CD4-positive, alpha-beta T cell treated with Interleukin-4 for 1 hour (primary cell): Measurements from ENCODE around the gene POLL.
"Not testable (repeated sequence)": the region's sequence is repeated elsewhere in the genome, so short reads cannot be mapped to it uniquely, and the experiment has no call there.

Experiments used
- DNase-seq, 2 donors: peaks; one replicate each; pipeline ENCODE4 v3.0.0-alpha.2; 2020 to 2022

Gene POLL

GRCh38 chr10:101611096-101611905 lies 23.2 kb upstream of the POLL start:
- DNase-seq: no peak

- no peak for DNase-seq
Observed at GRCh38 chr10:101609481-101609880, 21.4 kb upstream of the POLL start.

GRCh38 chr10:101607124-101607523 lies 19.1 kb upstream of the POLL start:
- DNase-seq: no peak

- DNase-seq: peak; percentile 37 to 58
Observed at GRCh38 chr10:101602761-101603398, 14.8 kb upstream of the POLL start.

GRCh38 chr10:101601541-101601940 lies 13.5 kb upstream of the POLL start:
- DNase-seq: no peak

GRCh38 chr10:101597091-101597900 lies 9.2 kb upstream of the POLL start:
- DNase-seq: no peak

- DNase-seq: no peak
Observed at GRCh38 chr10:101595591-101596433, 7.8 kb upstream of the POLL start.

- DNase-seq: not testable (repeated sequence)
Observed at GRCh38 chr10:101593331-101593730, 5.3 kb upstream of the POLL start.

GRCh38 chr10:101588879-101589278 lies 822 bp upstream of the POLL start:
- DNase-seq: no peak

GRCh38 chr10:101585841-101586240 lies 2.2 kb downstream of the POLL start:
- no peak for DNase-seq

GRCh38 chr10:101580486-101581399 lies 7.3 kb downstream of the POLL start:
- DNase-seq: no peak

GRCh38 chr10:101579516-101579870 lies 8.6 kb downstream of the POLL start:
- DNase-seq: no peak

- no peak for DNase-seq
Observed at GRCh38 chr10:101578803-101579515, 9.1 kb downstream of the POLL start.

GRCh38 chr10:101578192-101578591 lies 9.9 kb downstream of the POLL start:
- DNase-seq: no peak

GRCh38 chr10:101577121-101577871 lies 10.8 kb downstream of the POLL start:
- DNase-seq: no peak

GRCh38 chr10:101576211-101576863 lies 11.7 kb downstream of the POLL start:
- no peak for DNase-seq

- DNase-seq: no peak
Observed at GRCh38 chr10:101575580-101576210, 12.4 kb downstream of the POLL start.

- DNase-seq: no peak
Observed at GRCh38 chr10:101575091-101575490, 13.0 kb downstream of the POLL start.
